NCI-H748 (cell line): ENCODE measurements around the gene CSNK1D.
"Not testable (repeated sequence)": the region's sequence is repeated elsewhere in the genome, so short reads cannot be mapped to it uniquely, and the experiment has no call there.

ENCODE experiments used
- DNase-seq: peaks from one replicate; lab custom pipeline; 2025; ENCODE audit not compliant: unreplicated experiment; lab: John Stamatoyannopoulos, UW

The CSNK1D gene

GRCh38 chr17:82195675-82196672 lies 77.5 kb downstream of the CSNK1D start:
- no peak for DNase-seq

GRCh38 chr17:82194765-82195164 lies 78.7 kb downstream of the CSNK1D start:
- DNase-seq, result no peak

GRCh38 chr17:82193520-82194220 lies 79.8 kb downstream of the CSNK1D start:
- no peak for DNase-seq

- not testable (repeated sequence) for DNase-seq
Measured at GRCh38 chr17:82193050-82193449, 80.5 kb downstream of the CSNK1D start.
